Right lung (tissue), 5 donors: Measurements from ENCODE around the gene TDRD12. TPM values are rescaled to one million over a fixed set of nuclear protein-coding genes. Genes with fewer than 3 reads are reported as not detected.
"Not testable (repeated sequence)": the region's sequence is repeated elsewhere in the genome, so short reads cannot be mapped to it uniquely, and the experiment has no call there.

Source experiments
- DNase-seq, 2 donors: peaks; one replicate each; pipeline ENCODE4 v3.0.0-alpha.2; 2013
- polyA plus RNA-seq, 5 donors: library from polyadenylated mRNA; unstranded; fragments of 120-200 nt; gene quantifications; one replicate each; pipeline versions ENCODE4 v1.2.1 to v1.2.3, GENCODE V29; 2013; ENCODE audit warnings: inconsistent platforms in 1 of 5, low replicate concordance in 1 of 5; ENCODE audit not compliant: insufficient read length in 5 of 5, insufficient read depth in 1 of 5

Gene TDRD12
- polyA plus RNA-seq, 5 donors = 0.33 to 0.85 (median 0.60) TPM

DNA sequence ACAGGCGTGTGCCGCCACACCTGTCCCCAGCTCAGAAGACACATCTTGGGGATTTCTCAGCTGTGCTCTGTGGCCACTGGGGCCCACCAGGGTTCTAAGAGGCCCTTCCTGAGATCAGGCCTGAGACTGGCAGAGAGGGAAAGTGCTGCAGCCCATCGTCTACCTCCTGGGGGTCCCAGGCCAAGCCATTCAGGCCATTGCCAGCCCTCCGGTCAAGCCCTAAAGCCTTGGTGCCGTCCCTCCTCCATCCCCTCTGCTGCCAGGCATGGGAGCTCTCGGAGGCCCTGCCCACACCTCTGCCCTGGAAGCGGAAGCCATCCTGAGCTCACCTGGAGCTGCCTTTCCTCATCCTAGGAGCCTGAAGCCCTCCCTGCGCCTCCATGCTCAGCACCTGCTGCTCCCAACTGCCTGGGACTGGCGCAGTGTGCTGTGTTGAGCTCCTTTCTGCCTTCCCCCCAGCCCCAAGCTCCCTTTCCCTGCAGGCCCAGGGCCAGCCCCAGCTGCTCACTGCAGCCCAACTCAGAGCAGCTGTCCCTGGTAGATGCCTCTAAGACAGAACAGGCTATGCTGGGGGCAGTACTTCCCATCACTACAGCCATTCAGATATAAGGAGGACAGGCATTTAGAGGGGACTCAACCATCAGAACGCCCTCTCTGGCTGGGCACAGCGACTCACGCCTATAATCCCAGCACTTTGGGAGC lies 147.1 kb downstream of the TDRD12 start:
- no peak for DNase-seq

DNA sequence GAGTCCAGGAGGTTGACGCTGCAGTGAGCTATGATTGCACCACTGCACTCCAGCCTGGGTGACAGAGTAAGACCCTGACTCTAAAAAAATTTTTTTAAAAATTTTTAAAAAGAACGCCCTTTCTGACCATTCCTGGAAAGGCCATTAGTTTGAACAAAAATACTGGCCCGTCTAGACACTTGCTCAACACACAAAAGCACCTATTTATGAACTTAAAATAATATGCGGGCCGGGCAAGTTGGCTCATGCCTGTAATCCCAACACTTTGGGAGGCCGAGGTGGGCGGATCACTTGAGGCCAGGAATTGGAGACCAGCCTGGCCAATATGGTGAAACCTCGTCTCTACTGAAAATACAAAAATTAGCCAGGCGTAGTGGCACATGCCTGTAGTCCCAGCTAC lies 147.9 kb downstream of the TDRD12 start:
- DNase-seq = not testable (repeated sequence)

DNA sequence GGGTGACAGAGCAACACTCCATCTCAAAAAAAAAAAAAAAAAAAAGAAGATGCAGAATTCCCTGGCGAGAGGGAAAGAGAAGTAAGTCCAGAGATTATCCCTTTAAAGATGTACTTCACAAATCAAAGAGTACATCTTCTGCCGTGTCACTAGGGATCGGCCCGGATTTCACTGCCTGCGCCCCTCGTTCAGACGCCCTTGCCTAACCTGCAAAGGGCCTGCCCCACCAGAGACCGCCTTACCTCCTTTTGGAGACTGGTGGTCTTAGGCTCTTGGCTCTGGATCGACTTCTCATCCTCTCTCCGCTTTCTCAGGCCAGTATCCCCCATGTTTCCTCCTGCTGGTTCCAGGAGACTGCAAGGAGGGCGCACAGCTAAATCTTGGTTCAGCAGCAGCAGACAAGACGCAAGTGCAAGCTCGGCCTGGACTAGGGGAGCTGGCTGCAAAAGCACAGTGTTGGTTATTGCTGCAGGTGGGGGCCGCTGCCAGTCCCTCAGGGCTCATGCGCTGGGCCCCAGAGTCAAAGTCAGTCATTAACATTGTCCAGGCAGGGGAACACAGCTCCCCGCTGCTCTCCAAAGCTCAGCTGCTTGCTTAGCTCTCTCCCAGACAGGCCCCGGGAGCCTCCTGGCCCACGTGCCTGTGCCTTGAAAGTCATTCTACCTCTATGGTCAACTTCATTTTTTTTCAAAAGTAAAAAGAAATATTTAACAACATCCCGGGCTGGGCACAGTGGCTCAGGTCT lies 148.8 kb downstream of the TDRD12 start:
- no peak for DNase-seq

GRCh38 chr19:32869369-32869965 lies 149.9 kb downstream of the TDRD12 start, which contains the start of gene SLC7A9:
SLC7A9 (minus strand) TSS chr19:32869767; CDS start chr19:32868534, 1,233 bp downstream.
- DNase-seq = no peak

DNA sequence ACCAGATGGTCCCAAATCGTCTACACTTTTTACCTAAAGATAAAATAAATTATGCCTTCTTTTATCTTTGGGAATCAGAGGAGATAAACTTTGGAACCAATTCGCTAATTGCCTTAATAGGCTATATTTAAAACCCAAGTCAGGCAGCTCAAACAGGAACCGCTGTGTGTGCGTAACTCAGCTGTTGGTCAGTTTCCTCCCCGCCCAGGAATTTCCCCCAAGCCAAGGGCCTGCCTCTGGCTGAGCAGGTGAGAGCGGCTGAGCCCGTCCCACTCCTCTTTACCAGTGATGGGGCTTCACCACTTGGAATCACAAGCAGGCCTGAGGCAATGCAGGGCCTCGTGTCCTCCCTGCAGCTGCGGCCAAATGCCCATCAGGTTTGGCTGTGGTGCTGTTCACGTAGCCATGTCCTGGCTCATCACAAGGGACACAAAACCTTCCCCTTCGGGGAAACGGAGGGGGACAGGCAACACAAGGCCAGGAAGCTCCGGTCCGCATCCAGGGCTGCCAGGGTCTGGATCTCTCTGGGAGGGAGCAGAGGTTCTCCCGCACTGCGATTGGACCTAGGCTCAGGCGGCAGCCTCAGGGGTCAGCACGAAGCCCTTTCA lies 150.5 kb downstream of the TDRD12 start:
- no peak for DNase-seq

DNA sequence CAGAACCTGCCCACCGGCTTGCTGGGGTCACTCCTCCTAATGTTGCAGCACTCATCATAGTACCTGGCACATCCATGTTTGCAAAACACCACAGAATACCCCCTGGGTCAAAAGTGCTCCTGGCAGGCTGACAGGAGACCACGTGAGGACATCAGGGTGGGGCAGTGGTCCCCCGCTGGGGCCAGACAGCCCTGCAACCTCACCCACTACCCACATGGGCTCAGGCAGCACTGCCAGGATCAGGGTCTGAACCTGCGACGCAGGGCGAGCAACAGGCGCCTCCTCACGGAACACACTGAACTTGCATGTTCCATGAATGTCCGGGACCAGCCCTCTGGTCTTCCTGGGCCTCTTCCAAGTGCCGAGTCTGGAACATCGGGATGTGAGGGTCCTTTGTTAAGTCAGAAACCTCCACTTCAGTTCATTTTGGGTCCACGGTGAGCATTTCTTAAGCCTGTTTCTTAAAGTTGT lies 151.4 kb downstream of the TDRD12 start:
- no peak for DNase-seq

DNA sequence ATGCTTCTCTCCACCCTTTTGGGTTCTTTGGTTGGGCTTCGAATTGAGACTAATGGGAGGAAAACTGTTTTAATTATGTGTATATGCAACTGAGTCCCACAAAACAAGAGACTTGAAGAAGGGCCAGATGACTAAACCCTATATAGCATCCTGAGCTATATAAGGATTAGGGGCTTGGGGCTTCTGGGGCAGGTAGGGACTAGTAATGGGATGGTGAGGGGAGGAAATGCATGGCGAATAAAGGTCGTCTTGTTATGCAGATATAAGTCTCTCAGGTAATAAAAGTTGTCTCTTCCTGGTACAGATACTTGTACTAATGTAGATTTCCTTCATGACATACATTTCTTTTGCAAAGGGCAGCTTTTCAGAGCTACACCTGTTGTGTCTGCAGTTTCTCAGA lies 152.8 kb downstream of the TDRD12 start:
- no peak for DNase-seq

- DNase-seq = no peak
These were observed 153.8 kb downstream of the TDRD12 start for GRCh38 chr19:32873247-32873959.

GRCh38 chr19:32874605-32875004 lies 155.0 kb downstream of the TDRD12 start:
- no peak for DNase-seq

GRCh38 chr19:32875428-32875827 lies 155.9 kb downstream of the TDRD12 start:
- DNase-seq = no peak

- DNase-seq = no peak
These were observed 156.8 kb downstream of the TDRD12 start for GRCh38 chr19:32876236-32876918.

DNA sequence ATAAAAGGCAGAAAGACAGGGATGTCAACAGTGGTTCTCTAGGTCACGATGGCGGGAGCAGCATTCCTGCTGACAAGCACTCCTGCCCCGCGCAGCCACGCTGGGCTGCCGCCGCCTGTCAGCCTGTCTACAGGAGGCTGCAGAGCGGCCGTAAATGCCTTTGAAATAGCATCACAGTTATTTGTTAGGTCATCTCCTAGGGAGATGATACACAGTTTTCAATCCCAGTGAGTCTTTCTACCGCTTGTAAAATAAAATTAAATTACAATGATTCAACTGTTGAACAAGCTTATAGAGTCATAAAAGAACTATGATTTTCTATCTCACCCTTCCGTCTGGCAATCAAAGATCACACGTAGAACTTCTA lies 157.3 kb downstream of the TDRD12 start:
- DNase-seq = no peak

Other genes with a start within 250 kb of the TDRD12 start
- gene PDCD5, start 138.6 kb upstream of the TDRD12 start, polyA plus RNA-seq = 100 to 1,000 TPM; 106 to 143 (median 131) TPM
- gene ANKRD27, start 44.6 kb upstream of the TDRD12 start, polyA plus RNA-seq = 10 to 100 TPM; 17.6 to 28.2 (median 20.6) TPM
- gene RGS9BP, start 43.9 kb upstream of the TDRD12 start, polyA plus RNA-seq = under 1 TPM in 4 of 5 donors, not detected in 1; 0.07 to 0.13 (median 0.10) TPM
- gene NUDT19, start 27.9 kb upstream of the TDRD12 start, polyA plus RNA-seq = 10 to 100 TPM in 3 of 5 donors, 1 to 10 TPM in 2; 7.8 to 11.6 (median 11.2) TPM
- 1 to 10 TPM in 2 of 5 donors, under 1 TPM in 3; 0.85 to 1.5 (median 0.97) TPM for gene SLC7A9, start 150.0 kb downstream of the TDRD12 start, polyA plus RNA-seq